Hematopoietic multipotent progenitor cell (in vitro differentiated cells): ENCODE results near the gene ATF7. TPM values are rescaled to one million over a fixed set of nuclear protein-coding genes. Genes with fewer than 3 reads are reported as not detected.
A peak's percentile ranks its signal among the peaks of the same experiment; 100 is the strongest.
"Not testable (repeated sequence)": the region's sequence is repeated elsewhere in the genome, so short reads cannot be mapped to it uniquely, and the experiment has no call there.

Experiments
- DNase-seq, 3 donors: peaks; one replicate each; pipeline ENCODE4 v3.0.0-alpha.2; 2011 to 2015; ENCODE audit warnings: low read depth in 2 of 3, low spot score in 2 of 3
- total RNA-seq: library from RNA; depleted of rRNA; stranded (reverse); fragments of >200 nt; gene quantifications from one replicate; pipeline ENCODE4 v1.2.3, GENCODE V29; 2012

The ATF7 gene
- total RNA-seq, 1 donor, result 13.5 TPM

DNA sequence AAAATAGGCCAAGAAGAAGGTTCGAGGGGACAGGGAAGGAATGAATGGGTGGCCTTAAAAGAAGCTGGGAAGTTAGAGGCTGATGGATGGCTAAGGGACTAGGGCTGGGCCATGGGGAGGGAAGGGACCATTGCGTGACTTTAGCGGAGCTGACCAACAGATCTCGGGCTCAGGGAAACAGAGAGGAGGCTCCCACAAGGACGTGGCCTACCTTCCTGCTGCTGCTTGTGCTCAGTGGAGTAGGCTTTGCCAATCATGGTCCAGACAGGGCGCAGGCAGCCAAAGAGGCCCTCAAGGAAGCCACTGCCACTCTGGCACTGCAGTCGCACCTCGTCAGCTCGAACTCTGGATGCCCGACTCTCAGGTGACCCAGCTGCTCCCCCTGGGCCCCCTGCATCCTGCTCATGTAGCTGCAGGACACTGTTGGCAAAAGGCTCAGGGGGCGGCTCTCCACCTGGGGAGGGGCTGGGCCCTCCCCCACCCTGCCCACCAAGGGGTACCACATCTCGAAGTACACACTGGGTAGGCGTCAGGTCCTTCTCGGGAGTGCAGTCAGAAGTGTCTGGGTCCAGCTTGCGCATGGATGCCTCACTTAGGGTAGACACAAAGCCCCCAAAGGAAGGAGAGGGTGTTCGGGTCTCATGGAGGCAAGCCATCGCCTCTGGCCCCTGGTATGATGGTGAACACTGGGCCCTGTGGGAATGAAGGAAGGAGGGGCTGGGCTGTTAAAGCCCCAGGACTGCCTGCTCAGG, 139.3 kb downstream of the ATF7 start:
- DNase-seq, result no peak

- no peak for DNase-seq
These were observed 140.0 kb downstream of the ATF7 start for GRCh38 chr12:53485955-53486735.

- no peak for DNase-seq
These were observed 141.3 kb downstream of the ATF7 start for GRCh38 chr12:53484686-53485575.

DNA sequence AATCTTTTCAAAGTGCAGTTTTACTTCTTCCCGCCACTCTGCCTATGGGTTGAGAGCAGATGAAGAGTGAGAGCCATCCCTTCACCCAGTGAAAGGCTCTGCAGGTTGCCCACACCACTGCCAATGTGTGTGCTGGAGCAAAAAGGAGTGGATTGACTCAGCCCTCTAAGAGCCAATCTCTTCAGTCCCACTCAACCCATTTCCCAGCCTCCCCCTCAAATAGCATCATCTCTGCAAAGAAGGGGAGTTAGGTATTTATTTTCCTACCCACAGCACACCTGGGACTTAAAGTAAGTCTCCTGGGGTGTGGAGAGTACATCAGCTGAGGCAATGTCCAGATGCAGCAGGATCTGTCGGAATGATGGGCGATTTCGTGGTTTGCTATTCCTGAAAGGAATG, 142.2 kb downstream of the ATF7 start:
- DNase-seq, result no peak

DNA sequence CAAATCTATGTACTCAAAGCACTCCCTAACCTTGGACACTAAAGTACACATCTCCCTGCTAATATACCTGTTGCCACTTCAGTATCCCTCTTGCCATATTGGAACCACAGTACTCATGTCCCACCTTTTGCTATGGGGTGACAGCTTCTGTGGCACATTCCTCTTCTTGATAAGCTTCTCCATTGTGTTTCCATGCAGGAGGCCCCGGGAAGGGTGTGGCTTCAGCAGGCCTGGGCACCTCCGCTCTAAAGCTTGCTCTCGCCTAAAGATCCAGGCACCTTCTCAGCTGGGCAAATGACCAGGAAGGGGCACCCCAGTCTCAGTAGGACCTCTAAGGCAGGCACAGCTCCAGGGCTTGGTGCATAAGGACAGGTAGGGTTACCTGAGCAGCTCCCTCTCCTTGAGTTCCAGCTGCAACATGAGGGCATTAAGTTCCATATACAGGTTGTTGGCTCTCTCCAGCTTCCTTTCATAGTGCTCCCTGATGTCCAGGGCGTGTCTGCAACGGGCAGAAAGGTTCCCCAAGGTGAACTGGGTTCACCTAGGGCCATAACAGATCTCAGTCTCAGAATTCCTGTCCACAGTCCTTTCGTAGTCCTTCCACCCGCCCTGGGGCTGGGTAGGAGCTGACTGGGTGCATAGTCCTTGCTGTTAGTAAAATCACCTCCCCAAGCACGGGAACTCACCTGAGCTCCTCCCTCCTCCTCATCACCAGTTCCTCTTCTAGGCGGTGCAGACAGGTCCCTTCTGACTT, 142.8 kb downstream of the ATF7 start:
- DNase-seq, result no peak

GRCh38 chr12:53482626-53483168, 143.5 kb downstream of the ATF7 start:
- DNase-seq, result no peak

DNA sequence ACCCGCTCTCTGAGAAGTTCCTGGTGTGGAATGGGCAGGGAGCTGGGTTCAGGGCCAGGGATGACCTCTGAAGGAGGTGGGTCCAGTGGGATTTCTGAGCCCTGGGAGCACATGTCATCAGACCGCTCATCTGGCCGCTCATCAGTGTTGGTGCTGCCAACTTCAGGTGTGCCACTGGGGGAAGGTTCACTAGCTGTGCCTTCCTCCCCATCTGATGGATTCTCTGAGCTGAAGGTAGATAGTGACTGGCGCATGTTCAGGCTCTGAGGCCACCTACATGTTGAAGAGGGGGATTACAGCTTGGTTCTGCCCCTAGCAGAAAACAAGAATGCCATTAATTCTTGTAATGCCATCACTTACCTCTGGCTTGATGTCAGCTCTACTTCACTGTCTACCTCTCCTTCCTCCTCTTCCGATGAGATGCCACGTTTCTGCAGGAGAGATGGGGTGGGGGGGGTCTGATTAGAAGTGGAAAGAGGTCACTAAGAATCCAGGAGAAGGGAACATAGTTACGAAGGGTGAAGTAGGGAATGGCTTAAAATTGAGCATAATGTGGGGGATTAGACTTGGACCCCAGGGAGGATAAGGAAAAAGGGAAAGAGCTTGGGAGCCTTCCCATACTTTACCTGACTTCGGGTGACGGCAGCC, 144.1 kb downstream of the ATF7 start:
- DNase-seq, result peak in 1 of 3 donors; percentile 38

DNA sequence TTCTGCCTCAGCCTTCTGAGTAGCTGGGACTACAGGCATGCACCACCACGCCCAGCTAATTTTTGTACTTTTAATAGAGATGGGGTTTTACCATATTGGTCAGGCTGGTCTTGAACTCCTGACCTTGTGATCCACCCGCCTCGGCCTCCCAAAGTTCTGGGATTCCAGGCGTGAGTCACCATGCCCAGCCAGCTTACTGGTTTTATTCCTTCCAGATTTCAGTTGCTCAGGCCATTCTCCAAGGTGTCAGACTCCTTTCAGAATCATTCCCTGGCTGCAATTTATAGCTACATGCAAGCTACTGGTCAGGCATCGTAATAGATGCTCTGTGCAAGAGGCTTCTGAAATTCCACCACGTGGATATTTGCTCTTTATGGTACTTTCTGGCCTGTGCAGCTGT, 144.7 kb downstream of the ATF7 start:
- not testable (repeated sequence) for DNase-seq

GRCh38 chr12:53480491-53481442, 145.4 kb downstream of the ATF7 start:
- no peak for DNase-seq

- DNase-seq, result no peak
These were observed 146.9 kb downstream of the ATF7 start for GRCh38 chr12:53479331-53479730.

DNA sequence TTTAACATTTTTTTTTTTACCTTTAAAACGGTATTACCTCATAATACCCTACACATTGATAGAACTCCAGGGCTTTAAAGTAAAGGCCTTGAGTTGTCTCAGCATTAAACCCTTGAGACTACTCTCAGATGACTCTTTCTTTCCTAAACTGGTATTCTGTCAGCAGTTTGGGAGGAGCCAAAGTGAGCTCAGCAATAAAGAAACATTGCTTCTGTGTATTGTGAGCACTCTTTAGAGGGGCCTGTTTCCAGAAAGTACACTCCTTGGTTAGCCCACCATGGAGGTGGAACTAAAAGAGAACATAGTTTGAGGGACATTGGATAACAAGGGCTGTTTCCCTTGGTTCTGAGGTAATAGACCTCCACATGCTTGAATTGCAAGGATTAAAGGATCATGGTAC, 147.3 kb downstream of the ATF7 start:
- DNase-seq, result no peak

DNA sequence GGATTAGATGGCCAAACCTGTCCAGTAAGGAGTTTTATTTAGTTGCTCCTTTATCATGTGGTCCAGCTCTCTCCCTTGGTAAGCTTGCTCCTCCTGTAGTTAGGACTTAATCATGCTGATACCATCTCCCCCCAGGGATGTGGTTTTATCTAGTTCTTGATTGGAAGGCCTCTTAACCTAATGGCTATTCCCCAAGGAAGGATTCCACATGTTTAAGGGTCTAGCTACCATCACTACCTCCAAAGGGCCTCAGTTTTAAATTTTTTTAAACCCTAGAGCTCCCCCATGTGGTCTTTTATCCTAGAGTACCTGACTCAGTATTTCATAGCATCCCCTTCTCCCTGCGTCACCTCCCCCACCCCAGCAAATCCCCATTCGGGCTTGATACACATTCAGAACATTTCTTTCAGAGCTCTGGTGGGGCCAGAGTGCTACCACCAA, 149.4 kb downstream of the ATF7 start:
- peak in 2 of 3 donors; percentile 24 to 51 for DNase-seq

DNA sequence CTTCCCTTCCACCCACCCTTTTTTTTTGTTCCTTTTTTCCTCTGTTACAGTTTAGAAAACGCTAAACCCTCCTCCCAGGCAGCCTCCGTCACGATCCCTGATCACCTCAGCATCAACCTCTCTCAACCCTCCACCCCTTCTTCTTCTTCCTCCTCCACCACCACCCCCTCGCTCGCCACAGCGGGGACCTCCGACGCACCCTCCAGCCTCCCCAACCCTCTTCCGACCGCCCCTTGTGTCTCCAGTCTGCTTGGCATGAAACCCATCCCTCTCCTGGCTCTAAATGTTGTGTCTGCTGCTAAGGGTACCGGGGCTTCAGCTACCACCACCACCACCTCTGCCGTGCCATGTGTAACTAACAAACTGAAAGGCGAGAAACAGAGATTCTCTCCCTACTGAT, 151.4 kb downstream of the ATF7 start:
- DNase-seq, result no peak

DNA sequence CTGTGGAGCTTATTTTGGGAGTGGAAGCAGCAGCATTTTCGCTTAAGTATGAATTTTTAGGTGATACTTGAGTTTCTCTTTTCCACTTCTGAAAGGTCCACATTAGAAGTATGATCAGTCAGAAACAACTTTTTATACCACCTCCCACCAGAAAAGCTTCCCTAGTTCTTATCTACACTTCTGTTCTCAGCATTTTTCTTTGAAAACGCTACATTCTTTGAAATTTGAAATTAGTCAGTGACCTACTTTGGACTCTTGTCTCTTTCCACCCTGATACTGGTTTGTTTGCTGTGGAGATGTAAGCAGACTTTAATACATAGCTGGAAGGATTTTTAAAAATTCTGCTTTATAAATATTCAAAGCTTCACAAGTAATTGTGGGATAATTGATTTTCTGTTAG, 152.1 kb downstream of the ATF7 start:
- DNase-seq, result no peak

DNA sequence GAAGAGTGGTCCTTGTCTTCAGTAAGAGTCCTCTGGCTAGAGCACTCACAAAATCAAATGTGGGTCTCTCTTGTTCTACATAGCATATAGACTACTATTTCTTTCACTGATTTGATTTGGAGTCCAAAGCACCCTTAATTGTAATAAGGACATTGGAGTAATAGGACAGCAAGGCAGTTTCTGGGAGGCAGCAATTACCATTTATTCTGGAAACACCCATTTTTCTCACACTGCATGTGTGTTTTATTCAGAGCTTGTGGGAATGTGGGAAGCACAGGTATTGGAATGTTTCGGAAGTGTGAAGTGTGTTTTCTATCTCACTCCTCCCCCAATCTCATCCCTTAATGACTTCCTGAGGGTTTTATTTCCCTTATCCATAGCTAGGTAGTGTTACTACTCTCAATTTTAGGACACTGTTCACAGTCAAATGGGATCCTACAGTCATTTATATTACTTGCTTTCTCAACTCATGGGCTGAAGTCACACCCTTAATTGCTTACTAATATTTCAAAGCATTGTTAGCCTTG, 154.1 kb downstream of the ATF7 start:
- DNase-seq, result no peak

GRCh38 chr12:53468282-53468681, 157.9 kb downstream of the ATF7 start:
- DNase-seq, result no peak

- no peak for DNase-seq
These were observed 158.3 kb downstream of the ATF7 start for GRCh38 chr12:53467880-53468279.

GRCh38 chr12:53467082-53467481, 159.1 kb downstream of the ATF7 start:
- DNase-seq, result no peak
